HFF-Myc (cell line): ENCODE data around the gene USP37.
"Not testable (repeated sequence)": the region's sequence is repeated elsewhere in the genome, so short reads cannot be mapped to it uniquely, and the experiment has no call there.

ENCODE experiments used
- DNase-seq: peaks from one replicate; pipeline ENCODE4 v3.0.0-alpha.2; 2011; ENCODE audit warnings: low read depth; ENCODE audit errors: extremely low read depth
- H3K4me3 ChIP-seq: replicated peaks from 2 replicates; pipeline ENCODE4 v1.5.1; 2011; ENCODE audit warnings: low read depth, mild to moderate bottlenecking, control low read depth, low read length
- TF ChIP-seq, protein P1 (sequence below): IDR thresholded peaks from 2 replicates; pipeline ENCODE4 v1.5.1; 2012; ENCODE audit warnings: mild to moderate bottlenecking, low read depth, low read length, control low read depth; ENCODE audit errors: missing control alignments

Gene USP37

DNA sequence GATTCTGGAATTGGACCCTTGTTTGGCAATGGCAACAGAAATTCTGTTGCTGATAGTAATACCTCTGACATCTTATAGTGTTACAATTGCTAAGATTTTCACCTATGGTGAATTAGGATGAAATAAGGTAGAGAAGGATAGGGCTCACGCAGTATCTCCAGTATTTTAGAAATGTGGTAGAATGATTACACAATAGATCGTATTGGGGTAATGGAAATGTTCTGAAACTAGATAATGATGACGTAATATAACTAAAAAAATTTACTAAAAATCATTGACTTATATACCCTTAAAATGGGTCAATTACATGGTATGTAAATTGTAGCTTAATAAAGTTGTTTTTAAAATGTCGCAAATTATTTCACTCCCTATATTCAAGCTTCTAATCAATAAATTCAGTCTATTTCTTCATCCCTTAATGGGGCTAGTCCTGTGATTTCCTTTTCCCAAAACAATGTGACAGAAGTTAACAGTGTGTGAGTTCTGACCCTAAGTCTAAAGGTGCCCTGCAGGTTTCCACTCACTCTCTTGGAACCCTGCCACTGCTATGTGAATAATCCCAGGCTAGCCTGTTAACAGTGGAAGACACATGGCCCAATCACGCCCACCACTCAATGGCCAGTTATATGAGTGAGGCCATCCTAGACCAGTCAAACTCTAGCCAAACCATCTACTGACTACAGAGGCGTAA lies 31.2 kb downstream of the USP37 start:
- TF ChIP-seq, protein P1, sequence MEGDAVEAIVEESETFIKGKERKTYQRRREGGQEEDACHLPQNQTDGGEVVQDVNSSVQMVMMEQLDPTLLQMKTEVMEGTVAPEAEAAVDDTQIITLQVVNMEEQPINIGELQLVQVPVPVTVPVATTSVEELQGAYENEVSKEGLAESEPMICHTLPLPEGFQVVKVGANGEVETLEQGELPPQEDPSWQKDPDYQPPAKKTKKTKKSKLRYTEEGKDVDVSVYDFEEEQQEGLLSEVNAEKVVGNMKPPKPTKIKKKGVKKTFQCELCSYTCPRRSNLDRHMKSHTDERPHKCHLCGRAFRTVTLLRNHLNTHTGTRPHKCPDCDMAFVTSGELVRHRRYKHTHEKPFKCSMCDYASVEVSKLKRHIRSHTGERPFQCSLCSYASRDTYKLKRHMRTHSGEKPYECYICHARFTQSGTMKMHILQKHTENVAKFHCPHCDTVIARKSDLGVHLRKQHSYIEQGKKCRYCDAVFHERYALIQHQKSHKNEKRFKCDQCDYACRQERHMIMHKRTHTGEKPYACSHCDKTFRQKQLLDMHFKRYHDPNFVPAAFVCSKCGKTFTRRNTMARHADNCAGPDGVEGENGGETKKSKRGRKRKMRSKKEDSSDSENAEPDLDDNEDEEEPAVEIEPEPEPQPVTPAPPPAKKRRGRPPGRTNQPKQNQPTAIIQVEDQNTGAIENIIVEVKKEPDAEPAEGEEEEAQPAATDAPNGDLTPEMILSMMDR = no peak

DNA sequence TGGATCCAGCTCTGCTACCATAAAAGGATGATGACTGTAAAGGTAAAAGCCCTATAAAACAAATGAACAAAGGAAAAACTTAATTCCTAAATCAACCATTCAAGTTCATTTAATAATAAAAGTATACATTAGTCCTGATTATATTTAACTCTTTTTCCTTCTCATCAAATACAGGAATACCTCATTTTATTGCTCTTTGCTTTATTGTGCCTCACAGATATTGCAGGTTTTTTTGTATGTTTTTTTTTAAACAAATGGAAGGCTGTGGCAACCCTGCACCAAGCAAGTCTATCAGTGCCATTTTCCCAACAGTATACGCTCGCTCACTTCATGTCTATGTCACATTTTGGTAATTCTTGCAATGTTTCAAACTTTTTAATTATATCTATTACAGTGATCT lies 38.2 kb downstream of the USP37 start:
- no peak for DNase-seq
- TF ChIP-seq, protein P1 = no peak

More for the DNA sequence above, 31.2 kb downstream of the USP37 start:
- no peak for DNase-seq
- H3K4me3 ChIP-seq = no peak overlapping the region

DNA sequence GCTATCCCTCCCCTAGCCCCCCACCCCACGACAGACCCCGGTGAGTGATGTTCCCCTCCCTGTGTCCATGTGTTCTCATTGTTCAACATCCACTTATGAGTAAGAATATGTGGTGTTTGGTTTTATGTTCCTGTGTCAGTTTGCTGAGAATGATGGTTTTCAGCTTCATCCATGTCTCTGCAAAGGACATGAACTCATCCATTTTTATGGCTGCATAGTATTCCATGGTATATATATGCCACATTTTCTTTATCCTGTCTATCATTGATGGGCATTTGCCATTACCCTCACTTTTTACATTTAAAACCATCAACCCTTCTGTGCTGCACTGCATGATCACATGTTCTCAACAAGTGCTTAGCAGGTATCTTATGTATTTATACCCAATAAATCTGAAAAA lies 39.7 kb downstream of the USP37 start:
- not testable (repeated sequence) for DNase-seq, H3K4me3 ChIP-seq

More for the DNA sequence above, 38.2 kb downstream of the USP37 start:
- H3K4me3 ChIP-seq = no peak overlapping the region

DNA sequence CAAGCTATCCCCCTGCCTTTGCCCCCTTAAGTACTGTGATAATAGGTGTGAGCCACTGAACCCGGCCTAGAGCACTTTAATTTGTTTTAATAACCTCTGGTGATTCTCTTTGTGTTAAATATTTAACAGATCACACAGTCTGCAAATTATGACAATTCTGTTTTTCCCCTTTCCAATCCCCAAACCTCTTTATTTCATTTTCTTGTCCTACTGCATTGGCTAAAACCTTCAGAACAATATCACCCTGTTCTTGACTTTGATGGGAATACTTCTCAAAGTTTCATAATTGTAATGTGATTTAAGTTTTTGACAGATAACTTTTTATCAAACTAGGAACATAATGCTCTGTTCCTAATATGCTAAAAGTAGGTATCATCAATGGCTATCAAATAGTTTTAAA lies 44.5 kb downstream of the USP37 start:
- DNase-seq = no peak
- TF ChIP-seq, protein P1 = no peak
- H3K4me3 ChIP-seq = no peak overlapping the region

DNA sequence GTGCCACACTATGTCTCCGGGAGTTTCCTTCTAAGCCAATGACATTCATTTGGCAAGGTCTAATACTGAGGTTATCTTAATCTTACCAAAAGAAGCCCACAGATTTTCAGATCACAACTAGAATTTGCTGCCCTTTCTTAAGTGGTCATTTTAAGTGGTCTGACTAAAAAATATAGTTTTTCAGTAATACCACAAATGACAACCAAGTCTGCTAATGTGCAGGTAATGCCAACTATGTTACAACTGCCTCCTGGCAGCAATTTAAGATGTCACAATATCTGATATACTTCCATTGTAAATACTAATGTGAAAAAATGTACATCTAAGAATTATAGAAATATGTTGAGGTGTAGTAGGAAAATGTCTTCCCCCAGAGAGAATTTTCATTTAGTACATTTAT lies 49.3 kb downstream of the USP37 start:
- no peak overlapping the region for H3K4me3 ChIP-seq
- no peak for DNase-seq
- TF ChIP-seq, protein P1 = no peak

DNA sequence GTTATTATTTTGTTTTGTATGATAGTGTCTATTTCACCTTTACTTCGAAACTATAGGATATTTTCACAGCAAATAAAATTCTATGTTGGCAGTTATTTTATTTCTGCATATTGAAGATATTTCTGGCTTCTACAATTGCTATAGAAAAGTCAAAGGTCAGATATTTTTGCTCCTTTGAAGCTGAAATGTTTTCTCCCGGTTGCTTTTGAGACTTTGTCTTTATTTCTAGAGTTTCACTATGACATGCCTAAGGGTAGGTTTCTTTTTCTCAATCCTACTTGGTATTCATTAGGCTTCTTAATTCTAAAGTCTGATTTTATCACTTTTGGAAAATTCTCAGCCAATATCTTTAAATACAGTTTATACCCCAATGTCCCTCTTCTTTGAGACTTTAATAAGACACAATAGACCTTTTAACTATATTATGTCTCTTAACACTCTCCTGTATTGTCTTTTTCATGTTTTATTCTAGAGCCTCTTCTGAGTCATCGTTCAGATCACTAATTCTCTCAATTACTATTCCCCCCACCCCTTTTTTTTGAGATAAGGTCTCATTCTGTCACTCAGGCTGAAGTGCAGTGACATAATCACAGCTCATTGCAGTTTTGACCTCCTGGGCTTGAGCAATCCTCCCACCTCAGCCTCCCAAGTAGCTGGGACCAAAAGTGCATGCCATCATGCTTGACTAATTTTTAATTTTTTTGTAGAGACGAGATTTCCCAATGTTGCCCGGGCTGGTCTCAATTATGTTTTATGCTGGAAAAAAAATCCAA lies 50.5 kb downstream of the USP37 start:
- TF ChIP-seq, protein P1 = no peak
- H3K4me3 ChIP-seq = no peak overlapping the region
- DNase-seq = no peak

DNA sequence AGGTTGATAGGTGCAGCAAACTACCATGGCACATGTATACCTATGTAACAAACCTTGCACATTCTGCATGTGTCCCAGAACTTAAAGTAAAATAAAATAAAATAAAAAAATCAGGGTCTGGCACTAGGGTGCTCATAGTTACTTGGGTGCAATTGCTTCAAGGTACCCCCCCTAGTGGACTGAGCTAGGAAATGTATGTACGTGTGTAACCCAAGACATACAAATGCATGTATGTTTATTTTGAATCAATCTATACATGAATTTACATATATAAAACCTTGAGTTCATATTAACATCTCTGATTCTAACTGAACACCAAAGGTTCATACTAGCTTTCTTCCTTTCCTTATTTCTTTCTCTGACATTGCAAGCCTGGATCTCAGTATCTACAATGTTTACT lies 51.5 kb downstream of the USP37 start:
- no peak for DNase-seq
- TF ChIP-seq, protein P1 = peak; percentile 44
- no peak overlapping the region for H3K4me3 ChIP-seq
